Measurements from ENCODE around the gene PTRHD1. TPM values are rescaled to one million over a fixed set of nuclear protein-coding genes. Genes with fewer than 3 reads are reported as not detected.

Gene PTRHD1
- total RNA-seq, 1 donor from 2014 or later = 32.0 TPM

DNA sequence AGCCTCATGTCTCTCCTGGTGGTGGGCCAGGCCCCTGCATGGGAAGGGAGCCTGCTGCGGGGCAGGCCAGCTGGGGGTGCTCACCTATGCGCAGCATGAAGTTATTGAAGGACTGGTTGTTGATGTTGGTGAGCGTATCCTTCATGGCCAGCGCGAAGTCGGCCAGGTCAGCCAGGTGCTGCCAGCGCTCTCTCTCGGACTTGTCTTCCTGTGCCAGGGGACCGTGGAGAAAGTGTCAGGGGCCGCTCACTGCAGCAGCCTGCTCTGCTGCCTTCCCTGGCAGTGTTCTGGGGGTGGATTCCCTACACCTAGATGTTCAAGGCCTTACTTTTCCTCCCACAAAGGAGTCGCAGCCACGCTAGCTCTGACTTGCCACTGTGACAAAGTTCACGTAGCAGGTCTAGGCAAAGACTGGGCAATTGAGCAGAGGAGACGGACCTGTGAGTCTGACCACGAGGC, 28.3 kb upstream of the PTRHD1 start:
- Histone ChIP-seq H3K4me3 (ENCODE audit: low read depth, low read length) (no peak overlapping the region), H3K27me3 (ENCODE audit: control insufficient read depth, insufficient read depth, low read length) (no peaks in the 10 kb centered on the region), H3K36me3 (ENCODE audit: control insufficient read depth, insufficient read depth, low read length) (no peaks in the 10 kb centered on the region)
- TF ChIP-seq, protein P1, sequence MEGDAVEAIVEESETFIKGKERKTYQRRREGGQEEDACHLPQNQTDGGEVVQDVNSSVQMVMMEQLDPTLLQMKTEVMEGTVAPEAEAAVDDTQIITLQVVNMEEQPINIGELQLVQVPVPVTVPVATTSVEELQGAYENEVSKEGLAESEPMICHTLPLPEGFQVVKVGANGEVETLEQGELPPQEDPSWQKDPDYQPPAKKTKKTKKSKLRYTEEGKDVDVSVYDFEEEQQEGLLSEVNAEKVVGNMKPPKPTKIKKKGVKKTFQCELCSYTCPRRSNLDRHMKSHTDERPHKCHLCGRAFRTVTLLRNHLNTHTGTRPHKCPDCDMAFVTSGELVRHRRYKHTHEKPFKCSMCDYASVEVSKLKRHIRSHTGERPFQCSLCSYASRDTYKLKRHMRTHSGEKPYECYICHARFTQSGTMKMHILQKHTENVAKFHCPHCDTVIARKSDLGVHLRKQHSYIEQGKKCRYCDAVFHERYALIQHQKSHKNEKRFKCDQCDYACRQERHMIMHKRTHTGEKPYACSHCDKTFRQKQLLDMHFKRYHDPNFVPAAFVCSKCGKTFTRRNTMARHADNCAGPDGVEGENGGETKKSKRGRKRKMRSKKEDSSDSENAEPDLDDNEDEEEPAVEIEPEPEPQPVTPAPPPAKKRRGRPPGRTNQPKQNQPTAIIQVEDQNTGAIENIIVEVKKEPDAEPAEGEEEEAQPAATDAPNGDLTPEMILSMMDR (IDR thresholded peaks at IDR 0.05; ENCODE audit: insufficient read depth, low read length, poor library complexity, severe bottlenecking) = no peak
- no peak for DNase-seq (ENCODE audit: low read depth)

DNA sequence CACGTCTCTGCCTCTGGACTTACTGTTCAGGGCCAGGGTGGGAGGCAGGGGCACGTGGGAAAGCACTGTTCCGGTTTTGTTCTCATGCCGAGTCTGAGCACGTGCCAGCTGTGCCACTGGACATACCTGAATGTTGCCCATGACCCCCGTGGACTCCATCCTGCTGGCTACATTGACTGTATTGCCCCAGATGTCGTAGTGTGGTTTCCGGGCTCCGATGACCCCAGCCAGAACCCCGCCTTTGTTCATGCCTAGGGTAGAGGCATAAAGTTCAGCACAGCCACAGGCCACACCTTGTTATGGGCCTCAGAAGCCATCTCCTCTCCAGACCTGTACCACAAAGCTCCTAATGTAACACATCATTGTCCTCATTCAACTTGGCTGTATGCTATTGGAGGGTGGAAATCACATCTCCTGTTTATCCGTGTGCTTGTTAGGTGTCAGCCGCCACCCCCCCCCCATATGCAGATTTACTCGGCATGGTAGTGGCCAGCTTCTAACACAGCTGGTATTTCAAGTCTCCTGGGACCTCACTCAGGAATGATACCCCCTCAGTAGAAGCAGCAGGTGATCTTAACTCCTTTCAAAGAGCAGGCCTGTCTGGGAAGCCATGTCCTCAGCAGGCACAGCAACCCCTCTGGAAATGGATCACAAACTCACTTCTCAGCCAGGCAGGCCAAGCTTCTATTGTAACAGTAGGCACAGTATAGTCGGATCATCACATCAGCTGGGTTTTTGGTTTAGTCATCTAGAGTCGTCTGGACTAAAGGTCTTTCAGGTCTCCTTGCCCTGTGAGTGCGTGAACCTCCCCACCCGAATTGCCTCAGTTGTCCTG, 27.6 kb upstream of the PTRHD1 start:
- no peak overlapping the region for H3K4me3 ChIP-seq (ENCODE audit: low read depth, low read length)
- TF ChIP-seq, protein P1 (IDR thresholded peaks at IDR 0.05; ENCODE audit: insufficient read depth, low read length, poor library complexity, severe bottlenecking) = no peak
- H3K27me3 ChIP-seq (ENCODE audit: control insufficient read depth, insufficient read depth, low read length) = no peaks in the 10 kb centered on the region
- no peaks in the 10 kb centered on the region for H3K36me3 ChIP-seq (ENCODE audit: control insufficient read depth, insufficient read depth, low read length)
- DNase-seq (ENCODE audit: low read depth) = no peak

DNA sequence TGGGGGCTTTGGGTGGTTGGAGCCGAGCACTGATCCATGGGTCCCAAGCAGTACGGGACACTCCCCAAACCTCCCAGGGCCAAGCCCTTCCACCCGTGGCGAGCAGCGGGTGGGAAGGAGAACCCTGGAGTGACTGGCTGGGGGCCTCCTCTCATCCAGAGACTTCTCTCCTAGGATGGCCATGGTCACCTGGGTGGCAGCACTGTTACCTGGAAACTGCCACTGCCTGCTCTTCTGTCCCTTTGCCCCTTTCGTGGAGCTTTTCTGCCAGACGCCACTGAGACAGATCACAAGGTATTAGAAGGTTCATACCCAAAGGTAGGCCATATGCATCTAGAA, 27.0 kb upstream of the PTRHD1 start:
- TF ChIP-seq, protein P1 (IDR thresholded peaks at IDR 0.05; ENCODE audit: insufficient read depth, low read length, poor library complexity, severe bottlenecking) = no peak
- Histone ChIP-seq H3K27me3 (ENCODE audit: control insufficient read depth, insufficient read depth, low read length) (no peaks in the 10 kb centered on the region), H3K4me3 (ENCODE audit: low read depth, low read length) (no peak overlapping the region), H3K36me3 (ENCODE audit: control insufficient read depth, insufficient read depth, low read length) (no peaks in the 10 kb centered on the region)
- no peak for DNase-seq (ENCODE audit: low read depth)

DNA sequence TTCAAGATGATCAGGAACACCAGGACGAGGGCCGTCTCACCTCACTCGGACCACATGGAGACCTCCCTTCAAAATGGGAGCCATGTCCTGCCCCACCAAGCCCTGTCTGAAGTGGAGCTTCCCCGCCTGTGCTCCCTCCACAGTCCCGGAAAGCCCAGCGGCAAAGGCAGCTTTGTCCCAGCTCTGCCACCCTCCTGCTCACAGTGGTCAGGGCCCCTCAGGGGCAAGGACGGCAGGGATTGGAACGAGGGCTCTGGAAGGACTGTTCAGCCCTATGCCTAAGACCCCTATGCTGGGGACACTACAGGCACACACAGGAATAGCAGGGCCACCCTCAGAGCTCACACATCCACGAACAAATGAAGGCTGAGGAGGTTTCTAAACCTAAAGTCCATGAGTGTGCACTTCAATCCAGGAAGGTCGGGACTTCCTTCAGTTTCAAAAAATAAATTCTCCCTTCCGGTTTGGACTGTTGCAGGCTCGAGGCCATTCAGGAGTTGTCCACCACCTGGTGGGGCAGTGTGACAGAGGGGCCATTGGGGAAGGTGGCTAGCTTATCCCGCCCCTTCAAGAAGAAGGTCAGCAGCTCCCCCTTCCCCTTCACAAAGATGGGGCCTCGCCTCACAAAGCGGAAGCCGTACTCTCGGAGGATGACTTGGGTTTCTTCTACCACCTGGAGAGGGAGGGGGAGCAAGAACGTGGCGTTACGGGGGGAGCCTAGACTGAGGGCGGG, 26.4 kb upstream of the PTRHD1 start:
- Histone ChIP-seq H3K4me3 (ENCODE audit: low read depth, low read length) (no peak overlapping the region), H3K27me3 (ENCODE audit: control insufficient read depth, insufficient read depth, low read length) (no peaks in the 10 kb centered on the region), H3K36me3 (ENCODE audit: control insufficient read depth, insufficient read depth, low read length) (no peaks in the 10 kb centered on the region)
- DNase-seq (ENCODE audit: low read depth) = no peak
- TF ChIP-seq, protein P1 (IDR thresholded peaks at IDR 0.05; ENCODE audit: insufficient read depth, low read length, poor library complexity, severe bottlenecking) = no peak

DNA sequence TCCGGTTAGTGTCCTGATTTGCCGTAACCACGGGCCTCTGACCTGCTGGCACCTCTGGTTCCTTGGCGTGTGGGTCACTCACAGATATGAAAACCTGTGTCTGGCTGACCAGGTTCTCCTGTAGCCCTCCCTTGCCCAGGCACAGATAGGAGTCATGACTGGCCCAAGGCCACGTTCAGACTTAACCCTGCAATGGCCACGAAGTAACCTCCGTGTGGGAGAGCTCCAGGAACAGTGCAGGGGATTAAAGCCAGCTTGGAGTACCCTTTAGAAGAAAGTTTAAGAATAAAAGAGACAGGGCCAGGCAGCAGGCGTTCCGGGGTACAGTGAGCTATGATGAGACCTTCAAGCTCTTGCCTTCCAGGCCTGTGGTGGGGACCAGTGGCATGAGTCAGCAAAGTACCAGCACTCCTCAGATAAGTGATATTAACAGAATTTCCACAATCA, 25.6 kb upstream of the PTRHD1 start:
- Histone ChIP-seq H3K4me3 (ENCODE audit: low read depth, low read length) (no peak overlapping the region), H3K36me3 (ENCODE audit: control insufficient read depth, insufficient read depth, low read length) (no peaks in the 10 kb centered on the region), H3K27me3 (ENCODE audit: control insufficient read depth, insufficient read depth, low read length) (no peaks in the 10 kb centered on the region)
- TF ChIP-seq, protein P1 (IDR thresholded peaks at IDR 0.05; ENCODE audit: insufficient read depth, low read length, poor library complexity, severe bottlenecking) = no peak
- DNase-seq (ENCODE audit: low read depth) = no peak
